Globus pallidus (tissue), 1 donor: ENCODE results near the gene PYGO1.
"Not testable (repeated sequence)": the region's sequence is repeated elsewhere in the genome, so short reads cannot be mapped to it uniquely, and the experiment has no call there.

Source experiments
- DNase-seq: peaks from one replicate; pipeline ENCODE4 v3.0.0-alpha.2; 2015; ENCODE audit warnings: low spot score

PYGO1 gene

DNA sequence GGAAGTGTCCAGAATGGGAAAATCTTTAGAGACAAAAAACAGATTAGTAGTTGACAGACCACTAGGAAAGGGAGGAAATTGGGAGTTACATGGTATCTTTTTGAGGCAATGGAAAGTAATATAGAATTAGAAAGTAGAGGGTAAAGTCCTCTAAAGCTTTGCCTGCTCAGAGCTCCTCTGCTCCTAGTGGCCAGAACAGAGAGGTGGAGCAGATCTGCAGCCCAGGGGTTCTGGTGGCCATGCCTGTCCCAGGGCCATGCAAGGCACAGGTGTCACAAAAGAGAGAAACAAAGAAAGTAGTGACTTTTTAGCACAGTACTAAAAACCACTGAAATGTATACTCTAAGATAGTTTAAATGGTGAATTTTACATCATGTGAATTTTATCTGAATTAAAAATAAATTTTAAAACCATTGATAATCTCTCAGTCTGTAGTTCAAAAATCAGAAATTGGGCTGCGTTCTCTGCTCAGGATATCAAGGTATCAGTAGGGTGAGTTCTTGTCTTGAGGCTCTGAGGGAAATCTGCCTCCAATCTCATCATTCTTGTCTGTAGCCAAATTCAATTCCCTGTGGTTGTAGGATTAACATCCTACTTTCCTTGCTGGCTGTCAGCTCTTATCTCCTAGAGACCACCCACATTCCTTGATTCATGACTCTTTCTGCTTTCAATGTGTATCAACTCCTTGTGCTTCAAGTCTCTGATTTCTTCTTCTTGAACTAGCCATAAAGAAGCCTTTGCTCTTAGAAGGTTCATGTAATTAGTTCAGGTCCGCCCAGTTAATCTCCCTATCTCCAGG lies 23.6 kb downstream of the PYGO1 start:
- DNase-seq: no peak

DNA sequence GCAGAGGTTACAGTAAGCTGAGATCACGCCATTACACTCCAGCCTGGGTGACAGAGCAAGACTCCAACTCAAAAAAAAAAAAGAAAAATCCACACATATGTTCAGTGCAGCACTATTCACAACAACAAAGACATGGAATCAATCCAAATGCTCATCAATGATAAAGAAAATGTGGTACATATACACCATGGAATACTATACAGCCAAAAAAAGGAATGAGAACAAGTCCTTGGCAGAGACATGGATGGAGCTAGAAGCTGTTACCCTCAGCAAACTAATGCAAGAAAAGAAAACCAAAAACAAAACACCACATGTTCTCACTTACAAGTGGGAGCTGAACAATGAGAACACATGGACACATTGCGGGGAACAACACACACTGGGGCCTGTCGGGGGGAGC lies 25.5 kb downstream of the PYGO1 start:
- DNase-seq: no peak

DNA sequence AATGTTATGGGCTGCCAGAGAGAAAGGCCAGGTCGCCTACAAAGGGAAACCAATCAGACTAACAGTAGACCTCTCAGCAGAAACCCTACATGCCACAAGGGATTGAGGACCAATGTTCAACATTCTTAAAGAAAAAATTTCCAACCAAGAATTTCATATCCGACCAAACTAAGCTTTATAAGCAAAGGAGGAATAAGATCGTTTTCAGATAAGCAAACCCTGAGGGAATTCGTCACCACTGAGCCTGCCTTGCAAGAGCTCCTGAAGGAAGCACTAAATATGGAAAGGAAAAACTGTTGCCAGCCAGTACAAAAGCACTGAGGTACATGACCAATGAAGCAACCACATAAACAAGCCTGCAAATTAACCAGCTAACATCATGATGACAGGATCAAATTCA lies 33.1 kb downstream of the PYGO1 start:
- no peak for DNase-seq

DNA sequence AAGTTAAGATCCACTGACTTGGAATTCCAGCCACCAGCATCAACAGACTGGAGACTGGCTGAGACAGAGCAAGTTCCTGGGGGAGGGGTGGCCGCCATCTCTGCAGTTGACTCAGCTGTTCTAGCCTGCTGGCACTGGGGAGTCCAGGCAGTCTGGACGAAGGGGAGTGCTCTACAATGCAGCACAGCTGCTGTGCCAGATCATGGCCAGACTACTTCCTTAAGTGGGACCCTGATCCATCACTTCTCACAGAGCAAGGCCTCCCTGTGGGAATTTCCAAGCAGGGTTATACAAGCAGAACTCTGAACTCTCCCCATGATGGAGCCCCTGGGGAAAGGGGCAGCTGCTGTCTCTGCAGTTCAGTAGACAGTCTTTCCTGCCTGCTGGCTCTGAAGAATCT lies 35.2 kb downstream of the PYGO1 start:
- peak; percentile 3 for DNase-seq

DNA sequence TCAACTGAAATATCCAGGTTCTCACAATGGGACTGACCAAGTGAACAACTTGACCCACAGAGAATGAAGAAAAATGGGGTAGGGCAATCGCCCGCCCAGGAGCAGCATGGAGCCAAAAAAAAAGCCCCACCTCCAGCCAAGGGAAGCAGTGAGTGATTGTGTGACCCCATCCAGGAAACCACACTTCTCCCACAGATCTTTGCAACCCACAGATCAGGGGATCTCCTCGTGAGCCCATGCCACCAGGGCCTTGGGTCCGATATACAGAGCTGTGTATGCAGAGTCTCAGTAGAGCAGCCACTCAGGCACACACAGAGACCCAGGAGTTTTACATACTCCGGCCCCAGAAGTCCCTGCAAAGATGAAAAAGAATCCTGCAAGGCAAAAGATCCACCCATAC lies 35.7 kb downstream of the PYGO1 start:
- no peak for DNase-seq

DNA sequence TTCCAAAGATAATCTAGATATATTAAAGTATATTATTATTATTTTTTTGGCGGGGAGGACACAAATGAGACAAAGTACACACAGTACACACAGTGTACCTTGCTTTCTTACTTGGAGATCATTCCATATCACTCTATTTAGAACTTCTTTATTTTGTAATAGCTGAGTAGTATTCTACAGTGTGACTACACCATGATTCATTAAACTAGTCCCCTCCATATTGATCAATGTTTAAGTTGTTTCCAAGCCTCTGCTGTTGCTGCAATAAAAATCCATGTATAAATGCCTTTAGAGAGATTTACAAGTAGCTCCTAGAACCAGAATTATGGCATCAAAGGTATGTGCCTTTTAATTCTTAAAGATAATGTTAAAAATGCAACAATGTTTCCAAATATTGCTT lies 38.8 kb downstream of the PYGO1 start:
- no peak for DNase-seq

DNA sequence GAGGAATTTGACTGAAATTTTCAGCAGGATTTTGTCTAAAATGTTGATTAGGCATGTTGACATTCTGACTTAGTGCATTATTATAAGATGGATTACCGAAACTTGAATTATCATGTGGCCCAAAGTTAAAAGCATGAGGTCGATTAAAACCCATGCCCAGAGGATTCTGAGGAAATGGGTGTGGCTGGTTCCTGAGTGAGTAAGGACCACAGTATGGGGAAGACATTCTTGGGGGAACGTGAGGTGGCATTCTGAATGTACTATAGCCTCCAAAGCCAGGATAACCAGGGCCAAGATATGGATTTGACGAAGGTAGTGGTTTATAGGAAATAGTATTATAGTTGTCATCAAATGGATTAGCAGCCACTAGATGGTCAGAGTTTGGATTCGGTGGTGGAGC lies 41.4 kb downstream of the PYGO1 start:
- DNase-seq: no peak

DNA sequence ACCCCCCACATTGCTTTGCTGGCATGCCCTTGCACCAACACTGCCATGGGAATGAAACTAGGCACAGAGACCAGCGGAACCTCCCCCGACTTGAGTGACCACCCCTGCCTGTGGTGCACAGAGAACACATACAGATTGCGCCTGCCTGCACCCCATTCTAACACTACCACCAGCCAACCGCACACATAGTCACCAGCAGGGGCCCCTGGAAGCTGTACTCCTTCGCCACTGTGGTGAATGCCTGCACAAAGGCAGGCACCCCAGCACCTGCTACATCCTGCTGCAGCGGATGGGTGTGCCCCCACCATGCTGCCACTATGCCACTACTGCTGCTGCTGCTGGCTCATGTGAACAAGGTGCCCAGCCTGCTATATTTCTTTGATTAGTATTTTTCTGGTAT lies 52.7 kb downstream of the PYGO1 start:
- no peak for DNase-seq

DNA sequence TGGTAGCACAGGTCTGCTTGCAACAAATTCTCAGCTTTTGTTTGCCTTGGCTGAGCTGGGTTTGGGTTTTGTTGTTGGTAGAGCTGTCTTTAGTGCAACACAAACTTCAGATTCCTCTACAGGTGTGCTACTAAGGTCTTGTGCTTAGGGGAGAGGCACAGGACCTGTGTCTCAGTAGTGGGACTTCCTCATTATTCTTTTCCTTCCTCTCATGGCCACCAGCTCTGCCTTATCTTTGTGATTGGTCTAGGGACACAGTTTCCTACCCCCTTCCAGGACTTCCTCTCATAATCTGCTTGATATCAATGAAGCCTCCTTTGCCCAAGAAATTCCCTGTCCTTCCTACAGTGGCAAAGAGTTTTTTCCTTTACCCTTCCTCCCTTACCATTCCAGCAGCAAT lies 55.2 kb downstream of the PYGO1 start:
- no peak for DNase-seq

DNA sequence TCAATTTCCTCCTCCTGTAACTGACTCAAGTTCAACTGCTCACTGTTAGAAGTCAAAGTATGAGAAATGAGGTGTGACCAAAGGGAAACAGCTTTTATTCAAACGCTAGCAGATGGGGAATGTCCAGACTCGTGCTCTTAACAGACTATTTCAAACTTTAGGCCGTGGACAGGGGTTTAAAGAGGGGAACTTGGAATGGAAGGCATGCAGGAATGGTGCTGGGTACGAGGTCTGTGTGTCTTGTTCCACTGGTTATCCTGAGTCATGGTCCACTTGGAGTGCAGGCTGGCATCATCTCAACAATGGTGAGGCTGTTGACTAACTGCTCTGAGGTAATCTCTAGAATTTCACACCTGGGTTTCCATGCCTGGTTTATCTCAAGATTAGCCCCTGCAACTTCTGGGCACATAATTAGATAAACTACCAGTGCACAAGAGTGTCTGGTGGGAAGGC lies 57.3 kb downstream of the PYGO1 start:
- DNase-seq: no peak

DNA sequence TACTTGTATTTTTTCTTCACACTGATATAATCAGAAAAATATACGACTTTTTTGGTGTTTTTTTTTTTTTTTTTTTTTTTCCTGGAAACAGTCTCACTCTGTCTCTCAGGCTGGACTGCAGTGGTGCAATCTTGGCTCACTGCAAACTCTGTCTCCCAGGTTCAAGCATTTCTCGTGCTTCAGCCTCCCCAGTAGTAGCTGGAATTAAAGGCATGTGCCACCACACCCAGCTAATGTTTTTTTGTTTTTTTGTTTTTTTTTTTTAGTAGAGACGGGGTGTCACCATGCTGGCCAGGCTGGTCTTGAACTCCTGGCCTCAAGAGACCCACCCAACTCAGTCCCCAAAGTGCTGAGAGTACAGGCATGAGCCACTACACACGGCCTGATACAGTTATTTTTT lies 59.3 kb downstream of the PYGO1 start:
- DNase-seq: no peak

DNA sequence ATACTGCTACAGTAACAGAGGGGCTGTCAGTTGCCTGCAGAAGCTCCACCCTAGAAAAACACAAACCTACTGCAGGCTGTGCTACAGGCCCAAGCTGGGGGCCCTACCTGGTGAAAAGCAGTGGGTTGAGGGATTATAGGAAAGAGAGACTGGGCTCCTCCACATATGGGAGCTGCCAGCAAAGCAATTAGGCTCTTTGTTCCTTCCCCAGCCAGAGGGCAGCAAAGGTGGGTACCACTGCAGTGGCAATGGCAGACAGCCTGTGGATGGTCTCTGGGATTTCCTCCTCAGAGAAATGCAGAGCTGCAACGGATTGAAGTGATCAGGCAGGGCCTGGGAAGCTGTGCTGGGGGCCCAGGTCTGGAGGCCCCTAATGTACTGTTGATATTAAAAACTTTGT lies 61.0 kb downstream of the PYGO1 start:
- no peak for DNase-seq

DNA sequence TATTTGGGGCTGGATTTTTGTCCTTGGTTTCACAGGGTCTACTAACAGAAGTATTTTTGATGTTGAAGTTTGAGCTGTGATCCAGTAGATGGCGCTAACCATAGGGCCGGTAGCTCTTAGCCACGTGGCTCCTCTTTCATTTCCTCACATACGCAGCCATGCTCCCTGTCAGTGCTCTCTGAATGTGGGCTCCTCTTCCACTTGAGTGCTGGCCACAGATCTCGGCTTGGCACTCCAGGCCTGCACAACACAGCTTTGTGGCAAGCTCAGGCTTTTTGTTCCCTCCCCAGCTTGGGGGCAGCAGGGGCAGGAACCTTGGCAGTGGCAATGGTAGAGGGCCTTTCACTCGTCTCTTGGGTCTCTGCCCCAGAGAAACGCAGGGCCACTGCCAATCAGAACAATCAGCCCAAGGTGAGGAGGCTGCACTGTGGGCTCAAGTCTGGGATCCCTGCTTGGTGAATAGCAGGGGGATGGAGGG lies 61.5 kb downstream of the PYGO1 start:
- peak; percentile 32 for DNase-seq

DNA sequence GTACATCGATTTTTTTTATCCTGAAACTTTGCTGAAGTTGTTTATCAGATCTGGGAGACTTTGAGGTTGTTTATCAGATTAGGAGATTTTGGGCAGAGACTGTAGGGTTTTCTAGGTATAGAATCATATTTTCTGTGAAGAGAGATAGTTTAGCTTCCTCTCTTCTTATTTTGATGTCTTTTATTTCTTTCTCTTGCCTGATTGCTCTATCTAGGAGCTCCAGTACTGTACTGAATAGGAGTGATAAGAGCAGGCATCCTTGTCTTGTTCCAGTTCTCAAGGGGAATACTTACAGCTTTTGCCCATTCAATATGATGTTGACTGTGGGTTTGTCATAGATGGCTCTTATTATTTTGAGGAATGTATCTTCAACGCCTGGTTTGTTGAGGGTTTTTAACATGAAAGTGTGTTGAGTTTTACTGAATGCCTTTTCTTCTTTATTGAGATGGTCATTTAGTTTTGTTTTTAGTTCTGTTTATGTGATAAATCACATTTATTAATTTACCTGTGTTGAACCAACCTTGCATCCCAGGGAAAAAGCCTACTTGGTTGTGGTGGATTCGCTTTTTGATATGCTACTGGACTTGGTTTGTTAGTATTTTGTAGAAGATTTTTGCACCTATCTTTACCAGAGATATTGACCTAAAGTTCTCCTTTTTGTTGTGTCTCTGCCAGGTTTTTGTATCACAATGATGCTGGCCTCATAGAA lies 65.2 kb downstream of the PYGO1 start:
- no peak for DNase-seq

DNA sequence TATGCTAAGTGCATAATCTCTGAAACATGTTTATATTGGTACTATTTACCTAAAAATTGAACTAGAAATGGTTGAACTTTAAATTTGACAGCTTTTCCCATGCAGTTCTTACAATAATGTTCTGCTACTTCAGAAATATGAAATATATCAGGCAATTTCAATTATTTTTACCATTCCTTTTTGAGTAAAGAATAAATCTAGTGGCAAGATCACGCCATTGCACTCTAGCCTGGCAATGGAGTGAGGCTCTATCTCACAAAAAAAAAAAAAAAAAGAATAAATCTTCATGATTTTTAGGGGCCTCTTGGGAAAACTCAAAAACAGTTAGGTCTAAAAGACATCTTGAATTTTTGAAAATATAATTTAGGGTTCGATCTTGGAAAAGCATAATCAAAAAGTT lies 69.5 kb downstream of the PYGO1 start:
- no peak for DNase-seq

DNA sequence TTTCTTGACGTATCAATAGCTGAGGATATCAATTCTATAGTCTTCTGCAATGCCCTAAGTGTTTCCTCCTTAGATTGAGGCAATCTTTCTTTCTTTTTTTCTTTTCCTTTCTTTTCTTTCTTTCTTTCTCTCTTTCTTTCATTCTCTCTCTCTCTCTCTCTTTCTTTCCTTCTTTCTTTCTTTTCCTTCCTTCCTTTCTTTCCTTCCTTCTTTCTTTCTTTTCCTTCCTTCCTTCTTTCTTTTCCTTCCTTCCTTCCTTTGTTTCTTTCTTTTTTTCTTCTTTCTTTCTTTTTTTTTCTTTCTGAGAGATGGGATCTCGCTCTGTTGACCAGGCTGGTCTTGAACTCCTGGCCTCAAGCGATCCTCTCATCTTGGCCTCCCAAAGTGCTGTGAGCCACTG lies 70.1 kb downstream of the PYGO1 start:
- no peak for DNase-seq

DNA sequence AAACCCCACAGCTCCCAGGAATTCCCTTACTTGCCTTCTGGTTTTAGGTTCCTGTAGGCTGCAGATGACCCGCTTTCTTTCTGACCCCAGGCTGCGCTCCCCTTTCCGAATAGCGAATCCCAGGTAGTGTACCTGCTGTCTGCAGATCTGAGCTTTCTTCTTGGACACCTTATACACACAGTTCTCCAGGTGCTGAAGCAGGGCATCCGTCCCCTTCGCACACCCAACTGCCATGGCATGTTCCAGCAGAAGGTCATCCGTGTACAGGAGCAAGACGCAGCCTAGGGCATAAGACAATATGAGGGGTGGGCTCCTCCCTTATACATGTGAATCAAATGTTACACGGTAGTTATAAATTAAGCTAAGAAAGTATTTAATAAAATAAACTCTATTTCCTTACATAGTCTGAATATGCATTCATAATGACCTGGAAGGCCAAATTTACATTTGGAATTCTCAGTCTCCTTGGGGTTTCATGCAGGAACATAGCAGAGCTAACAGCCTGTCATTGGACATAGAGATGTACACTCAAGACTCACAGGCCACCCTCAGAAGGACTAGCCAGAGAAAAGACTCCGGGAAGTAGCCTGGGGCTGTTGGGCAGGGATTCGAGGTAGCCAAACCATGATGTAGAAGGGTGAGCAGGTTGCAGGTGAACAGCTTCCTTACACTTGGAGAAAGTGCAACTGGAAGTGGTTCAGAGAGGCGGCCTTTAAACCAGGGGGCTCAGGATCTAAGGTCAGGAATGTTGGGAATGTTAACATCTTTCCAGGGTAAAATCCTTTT lies 72.0 kb downstream of the PYGO1 start:
- no peak for DNase-seq

DNA sequence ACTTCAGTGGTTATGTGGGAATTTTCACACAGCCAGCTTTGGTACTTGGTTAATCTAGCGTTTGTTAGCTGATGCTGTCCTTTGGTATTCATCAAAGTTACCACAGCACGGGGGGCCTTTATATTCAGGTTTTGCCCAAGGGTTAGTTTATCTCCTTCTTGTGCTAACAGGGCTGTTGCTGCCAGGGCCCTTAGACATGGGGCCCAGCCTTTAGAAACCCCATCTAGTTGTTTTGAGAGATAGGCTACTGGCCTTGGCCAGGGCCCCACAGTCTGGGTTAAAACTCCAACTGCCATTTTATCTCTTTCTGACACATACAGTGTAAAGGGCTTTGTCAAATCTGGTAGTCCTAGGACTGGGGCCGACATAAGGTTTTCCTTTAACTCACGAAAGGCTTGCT lies 72.7 kb downstream of the PYGO1 start:
- no peak for DNase-seq

DNA sequence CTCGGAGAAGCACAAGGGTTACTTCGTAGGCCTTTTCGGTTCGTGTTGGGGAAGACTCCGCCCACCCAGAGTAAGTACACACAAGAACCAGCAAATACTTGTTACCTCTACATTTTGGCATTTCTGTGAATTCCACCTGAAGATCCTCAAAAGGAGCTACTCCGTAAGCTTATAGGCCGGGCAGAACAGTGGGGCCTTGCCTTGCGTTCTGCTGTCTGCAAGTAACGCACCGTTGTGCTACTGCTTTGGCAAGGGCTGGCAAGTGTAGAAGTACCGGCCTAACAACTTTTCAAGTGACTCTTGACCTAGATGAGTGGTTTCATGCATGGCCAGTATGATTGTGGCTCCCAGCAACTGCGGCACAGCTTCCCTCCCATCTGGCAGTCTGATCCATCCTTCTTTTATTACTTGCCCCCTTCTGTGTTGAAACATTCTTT lies 73.7 kb downstream of the PYGO1 start:
- no peak for DNase-seq

DNA sequence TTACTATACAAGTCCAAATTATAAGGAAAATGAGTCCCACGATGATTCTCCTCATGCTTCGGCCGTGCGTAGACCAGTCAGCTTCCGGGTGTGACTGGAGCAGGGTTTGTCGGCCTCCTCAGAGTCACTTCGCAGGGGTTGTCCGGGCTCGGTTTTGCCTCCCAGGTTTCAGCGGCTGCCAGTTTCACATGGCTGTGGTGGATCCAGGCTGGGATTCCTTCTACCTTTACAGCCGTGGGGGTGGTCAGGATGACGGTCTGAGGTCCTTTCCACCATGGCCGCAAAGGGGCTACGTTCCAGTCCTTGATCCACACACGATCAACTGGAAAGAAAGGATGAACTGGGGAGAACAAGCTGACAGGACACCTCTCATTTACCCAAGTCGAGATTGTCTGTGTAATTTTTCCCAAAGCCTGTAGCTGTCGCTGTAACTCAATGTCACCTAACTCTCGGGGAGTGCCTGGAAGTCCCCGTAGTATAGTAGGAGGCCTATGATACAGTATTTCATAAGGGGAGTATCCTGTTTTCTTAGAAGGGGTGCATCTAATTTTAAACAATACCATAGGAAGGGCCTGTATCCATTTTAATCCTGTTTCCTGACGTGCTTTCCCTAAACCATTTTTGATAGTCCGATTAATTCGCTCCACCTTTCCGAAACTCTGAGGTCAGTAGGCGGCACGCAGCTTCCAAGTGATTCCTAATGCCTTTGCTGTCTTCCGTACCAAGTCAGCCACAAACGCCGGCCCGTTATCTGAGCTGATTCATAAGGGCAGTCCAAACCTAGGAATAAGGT lies 74.3 kb downstream of the PYGO1 start:
- DNase-seq: not testable (repeated sequence)

DNA sequence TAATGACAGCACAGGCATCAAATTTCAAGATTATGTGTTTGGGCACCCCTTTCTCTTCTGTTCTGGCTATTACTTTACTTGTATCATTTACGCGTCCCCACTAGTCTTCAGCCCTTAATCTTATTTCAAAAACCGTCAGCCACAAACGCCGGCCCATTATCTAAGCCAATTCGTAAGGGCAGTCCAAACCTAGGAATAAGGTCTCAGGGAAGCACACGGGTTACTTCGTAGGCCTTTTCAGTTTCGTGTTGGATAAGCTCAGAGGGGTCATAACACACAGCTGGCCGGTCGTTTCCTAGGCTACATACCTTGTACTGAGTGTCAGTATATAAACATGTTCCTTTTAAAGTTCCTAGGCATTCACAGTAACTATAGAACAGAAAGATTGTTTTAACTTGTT lies 75.0 kb downstream of the PYGO1 start:
- DNase-seq: no peak

DNA sequence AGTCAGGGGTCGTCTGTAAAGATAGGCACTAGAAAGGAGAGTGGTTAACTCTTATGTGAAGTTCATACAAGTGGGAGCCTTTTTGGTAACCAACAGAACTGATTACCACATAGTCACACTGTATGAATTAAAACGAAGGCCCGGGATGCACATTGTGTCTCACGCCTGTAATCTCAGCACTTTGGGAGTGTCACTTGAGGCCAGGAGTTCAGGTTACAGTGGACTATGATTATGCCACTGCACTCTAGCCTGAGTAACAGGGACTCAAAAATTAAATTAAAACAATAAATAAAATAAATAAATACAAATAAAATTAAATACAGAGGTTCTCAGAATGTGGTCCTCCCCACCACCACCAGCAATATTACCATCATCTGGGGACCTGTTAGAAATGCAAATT lies 80.6 kb downstream of the PYGO1 start:
- DNase-seq: no peak
